ENCODE measurements around the gene AGPS.

The AGPS gene

GRCh38 chr2:177582000-177582399 lies 189.4 kb downstream of the AGPS start:
- no peak for DNase-seq (ENCODE audit: low spot score)
- no peak for TF ChIP-seq CTCF (IDR thresholded peaks at IDR 0.05; ENCODE audit: extremely low read depth, missing control alignments)

GRCh38 chr2:177584030-177584692 lies 191.6 kb downstream of the AGPS start:
- no peak for TF ChIP-seq CTCF (IDR thresholded peaks at IDR 0.05; ENCODE audit: extremely low read depth, missing control alignments)
- no peak for DNase-seq (ENCODE audit: low spot score)

- no peak for DNase-seq (ENCODE audit: low spot score)
- no peak for TF ChIP-seq CTCF (IDR thresholded peaks at IDR 0.05; ENCODE audit: extremely low read depth, missing control alignments)
Measured at GRCh38 chr2:177585234-177585863, 192.8 kb downstream of the AGPS start.

- no peak for DNase-seq (ENCODE audit: low spot score)
- TF ChIP-seq CTCF (IDR thresholded peaks at IDR 0.05; ENCODE audit: extremely low read depth, missing control alignments): no peak
Measured at GRCh38 chr2:177586154-177586553, 193.6 kb downstream of the AGPS start.

GRCh38 chr2:177587371-177587770 lies 194.8 kb downstream of the AGPS start:
- DNase-seq (ENCODE audit: low spot score): no peak

GRCh38 chr2:177588671-177589070 lies 196.1 kb downstream of the AGPS start:
- no peak for TF ChIP-seq CTCF (IDR thresholded peaks at IDR 0.05; ENCODE audit: extremely low read depth, missing control alignments)

More at GRCh38 chr2:177587371-177587770, 194.8 kb downstream of the AGPS start:
- no peak for TF ChIP-seq CTCF (IDR thresholded peaks at IDR 0.05; ENCODE audit: extremely low read depth, missing control alignments)

GRCh38 chr2:177589186-177589585 lies 196.6 kb downstream of the AGPS start:
- no peak for DNase-seq (ENCODE audit: low spot score)
- TF ChIP-seq CTCF (IDR thresholded peaks at IDR 0.05; ENCODE audit: extremely low read depth, missing control alignments): no peak

More at GRCh38 chr2:177588671-177589070, 196.1 kb downstream of the AGPS start:
- DNase-seq (ENCODE audit: low spot score): no peak
